COR-L47 (cell line): ENCODE measurements around the gene HMX2.

Source experiments
- DNase-seq: peaks from one replicate; lab custom pipeline; 2025; lab: John Stamatoyannopoulos, UW

Gene HMX2, protein sequence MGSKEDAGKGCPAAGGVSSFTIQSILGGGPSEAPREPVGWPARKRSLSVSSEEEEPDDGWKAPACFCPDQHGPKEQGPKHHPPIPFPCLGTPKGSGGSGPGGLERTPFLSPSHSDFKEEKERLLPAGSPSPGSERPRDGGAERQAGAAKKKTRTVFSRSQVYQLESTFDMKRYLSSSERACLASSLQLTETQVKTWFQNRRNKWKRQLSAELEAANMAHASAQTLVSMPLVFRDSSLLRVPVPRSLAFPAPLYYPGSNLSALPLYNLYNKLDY

DNA sequence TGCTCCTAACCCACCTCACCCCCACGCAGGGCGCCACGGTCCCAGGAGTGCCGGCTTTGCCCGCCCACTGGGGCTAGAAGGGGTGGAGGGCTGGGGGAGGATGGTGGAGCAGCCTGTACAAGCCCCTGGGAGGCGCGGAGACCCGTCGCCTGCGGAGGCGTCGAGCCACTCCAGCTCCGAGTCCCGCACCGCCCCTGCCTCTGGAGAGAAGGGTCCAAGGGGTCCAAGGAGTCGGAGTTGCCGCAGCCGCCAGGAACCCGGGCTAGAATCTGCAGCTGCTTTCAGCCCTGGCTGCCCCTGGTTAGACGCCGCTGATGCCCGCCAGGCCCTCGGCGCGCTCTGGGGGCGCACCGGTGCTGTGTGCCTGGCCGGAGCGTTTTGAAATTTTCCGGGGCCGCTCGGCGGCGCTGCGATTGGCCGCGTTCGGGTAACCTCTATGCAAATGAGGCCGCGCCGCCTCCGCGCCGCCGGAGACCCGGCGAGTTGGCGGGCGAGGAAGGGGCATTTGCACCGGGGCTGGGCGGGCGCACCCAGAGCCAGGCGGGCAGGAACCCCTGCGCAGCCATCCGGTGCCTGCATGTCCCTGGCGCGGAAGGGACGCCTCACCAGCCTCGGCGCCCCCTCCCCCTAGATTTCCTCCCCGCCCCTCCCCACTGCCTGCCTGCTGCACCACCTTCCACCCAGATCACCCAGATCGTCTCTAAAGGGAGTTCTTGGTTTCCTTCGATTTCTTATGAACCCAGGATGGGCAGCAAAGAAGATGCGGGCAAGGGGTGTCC, at the start of gene HMX2:
Gene HMX2 (plus strand): TSS at position 502 of the 779 bp plus-strand sequence. CDS start 243 bp downstream, at position 745.
- DNase-seq, result peak; percentile 45

GRCh38 chr10:123100030-123100762, 47.7 kb upstream of the HMX2 start:
- no peak for DNase-seq

GRCh38 chr10:123101872-123102271, 46.1 kb upstream of the HMX2 start:
- no peak for DNase-seq

DNA sequence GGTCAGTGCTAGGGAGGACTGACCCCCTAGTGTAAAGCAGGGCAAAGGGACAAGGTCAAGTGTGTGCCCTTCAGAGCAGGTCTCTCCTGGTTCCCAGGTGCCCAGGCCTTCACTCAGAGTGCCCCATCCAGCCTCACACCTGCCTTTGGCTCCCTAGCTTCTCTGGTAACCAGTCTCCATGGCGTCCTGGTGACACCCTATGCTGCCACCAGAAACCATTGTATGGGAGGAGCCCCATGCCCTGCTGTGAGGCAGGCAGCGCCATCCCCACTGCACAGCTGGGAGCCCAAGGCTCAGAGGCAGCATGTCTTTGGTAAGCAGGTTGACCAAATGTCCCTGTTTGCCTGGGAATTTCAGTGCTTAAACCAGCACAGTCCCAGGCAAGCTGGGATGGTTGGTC, 45.3 kb upstream of the HMX2 start:
- no peak for DNase-seq

GRCh38 chr10:123103944-123104343, 44.0 kb upstream of the HMX2 start:
- no peak for DNase-seq

- no peak for DNase-seq
Observed at GRCh38 chr10:123109466-123109865, 38.5 kb upstream of the HMX2 start.

DNA sequence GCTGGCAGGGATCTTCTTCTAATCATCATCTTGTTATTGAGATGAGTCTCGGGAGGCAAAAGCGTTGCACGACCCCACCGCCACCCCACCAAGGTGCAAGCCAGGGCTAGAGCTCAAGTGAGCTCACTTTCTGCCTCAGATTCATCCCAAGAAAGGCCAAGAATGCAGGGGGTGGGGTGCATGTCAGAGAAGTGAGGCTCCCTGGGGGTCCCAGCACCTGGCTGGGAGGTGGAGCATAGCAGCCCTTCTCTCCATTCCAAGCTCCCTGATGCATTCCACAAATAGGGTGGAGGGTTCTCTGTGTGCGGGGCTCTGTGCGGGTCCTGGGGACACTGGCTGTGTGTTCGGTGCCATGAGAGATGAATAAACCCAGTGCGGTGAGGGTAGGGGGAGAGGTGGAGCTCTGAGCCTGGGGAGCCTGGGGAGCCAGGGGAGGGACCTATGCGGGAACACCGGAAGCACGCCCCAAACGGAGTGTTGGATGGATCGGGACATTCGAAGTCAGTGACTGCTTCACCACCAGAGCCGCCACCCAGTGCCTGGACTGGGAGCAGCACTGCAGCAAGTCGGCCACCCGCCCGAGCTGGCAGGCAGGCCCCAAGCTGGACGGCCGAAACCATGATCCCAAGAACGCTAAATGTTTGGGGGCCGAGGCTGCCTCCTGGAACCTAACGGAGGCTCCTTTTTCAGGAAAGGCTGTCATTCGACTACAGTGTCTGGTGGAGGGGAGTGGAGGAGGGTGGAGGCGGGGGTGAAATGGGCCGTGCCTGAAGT, 30.1 kb upstream of the HMX2 start:
- DNase-seq, result no peak

GRCh38 chr10:123119081-123119480, 28.9 kb upstream of the HMX2 start:
- DNase-seq, result no peak

DNA sequence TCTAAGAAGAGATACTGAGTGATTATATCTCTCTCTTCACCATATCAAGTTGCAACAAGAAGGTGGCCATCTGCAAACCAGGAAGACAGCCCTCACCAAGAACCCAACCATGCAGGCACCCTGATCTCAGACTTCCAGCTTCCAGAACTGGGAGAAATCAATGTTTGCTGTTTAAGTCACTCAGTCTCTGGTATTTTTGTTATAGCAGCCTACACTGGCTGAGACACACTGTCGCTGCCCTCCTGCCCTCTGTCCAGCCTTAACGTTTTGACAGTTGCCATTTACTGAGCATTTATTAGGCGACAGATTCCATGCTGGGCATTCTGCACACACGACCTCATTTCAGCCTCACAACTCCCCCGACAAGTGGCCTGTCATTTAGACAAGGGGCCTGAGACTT, 21.7 kb upstream of the HMX2 start:
- DNase-seq, result no peak

- no peak for DNase-seq
Observed at GRCh38 chr10:123129618-123130271, 18.2 kb upstream of the HMX2 start.

GRCh38 chr10:123132576-123133477, 15.1 kb upstream of the HMX2 start:
- DNase-seq, result peak; percentile 73

- no peak for DNase-seq
Observed at GRCh38 chr10:123133541-123134342, 14.2 kb upstream of the HMX2 start.

- no peak for DNase-seq
Observed at GRCh38 chr10:123134343-123134914, 13.5 kb upstream of the HMX2 start.

GRCh38 chr10:123134915-123135414, 13.0 kb upstream of the HMX2 start:
- DNase-seq, result no peak

DNA sequence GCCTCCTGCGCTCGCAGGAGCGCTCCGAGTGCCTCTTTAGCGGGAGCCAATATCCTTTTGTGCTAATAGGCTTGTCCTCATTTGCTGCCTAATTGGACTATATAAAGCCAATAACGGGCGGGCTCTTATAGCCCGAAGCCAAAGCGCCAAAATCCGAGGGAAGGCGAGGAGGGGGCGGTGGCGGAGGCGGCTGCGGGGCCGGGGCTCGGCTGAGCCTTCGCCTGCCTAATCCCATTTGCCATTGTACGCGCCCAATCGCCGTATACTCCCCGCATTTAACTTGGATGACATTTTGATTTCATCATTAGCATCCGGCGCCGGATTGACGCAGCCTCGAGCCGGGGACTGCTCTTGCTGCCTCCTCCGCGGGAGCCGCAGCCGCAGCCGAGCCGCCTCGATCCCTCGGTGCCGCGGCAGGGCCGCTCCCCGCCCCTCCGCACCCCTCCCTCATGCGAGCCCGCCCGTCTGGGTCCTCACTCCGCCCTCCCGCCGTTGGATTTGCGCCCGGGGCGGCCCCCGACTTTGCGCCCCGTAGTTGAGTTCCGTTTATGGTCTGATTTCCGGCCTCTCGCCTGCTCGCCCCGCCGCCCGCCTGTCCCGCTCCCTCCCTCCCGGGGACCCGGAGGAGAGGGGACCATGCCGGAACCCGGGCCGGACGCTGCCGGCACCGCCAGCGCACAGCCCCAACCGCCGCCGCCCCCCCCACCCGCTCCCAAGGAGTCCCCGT, 12.4 kb upstream of the HMX2 start, which contains the start of gene HMX3:
Gene HMX3 (plus strand): TSS at position 556 of the 727 bp plus-strand sequence. CDS start 81 bp downstream, at position 637.
- DNase-seq, result peak; percentile 37

DNA sequence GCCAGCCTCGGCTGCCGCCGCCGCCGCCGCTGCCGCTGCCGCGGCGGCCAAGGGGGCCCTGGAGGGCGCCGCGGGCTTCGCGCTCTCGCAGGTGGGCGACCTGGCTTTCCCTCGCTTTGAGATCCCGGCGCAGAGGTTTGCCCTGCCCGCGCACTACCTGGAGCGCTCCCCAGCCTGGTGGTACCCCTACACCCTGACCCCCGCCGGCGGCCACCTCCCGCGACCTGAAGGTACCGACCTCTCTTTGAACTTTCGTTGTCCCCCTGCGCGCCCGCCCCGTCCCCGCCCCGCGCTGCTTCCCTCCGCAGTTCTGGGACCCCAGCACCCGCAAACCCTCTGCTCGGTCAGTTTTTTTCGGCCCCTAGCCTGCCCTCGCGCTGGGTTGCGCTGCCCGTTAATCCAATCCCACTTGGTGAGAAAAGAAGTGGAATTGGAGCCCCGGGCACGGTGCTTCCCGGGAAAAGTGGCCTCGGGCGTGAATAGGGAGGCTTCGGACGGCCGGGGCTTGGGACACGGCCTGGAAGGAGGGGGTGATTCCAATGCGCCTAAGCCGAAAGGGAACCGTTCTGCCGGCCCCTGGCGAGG, 11.6 kb upstream of the HMX2 start:
- no peak for DNase-seq

GRCh38 chr10:123136806-123137642, 10.9 kb upstream of the HMX2 start:
- DNase-seq, result no peak
